Left cardiac atrium (tissue), 4 donors: ENCODE data around the gene PTPRH. TPM values are rescaled to one million over a fixed set of nuclear protein-coding genes. Genes with fewer than 3 reads are reported as not detected.

Experiments used
- ATAC-seq, 2 donors: fragments of 200-7000 bp; cut with Tn5 transposase; one replicate each; pipeline ENCODE4 v1.9.1; 2020; ENCODE audit warnings: mild to moderate bottlenecking in 2 of 2, moderate library complexity in 2 of 2
- DNase-seq: peaks from one replicate; pipeline ENCODE4 v3.0.0-alpha.2; 2020
- intact Hi-C, 2 donors: fragments of 100-400 bp; cut with DNase I; formaldehyde crosslinking; loops; one replicate each; pipeline versions ENCODE4 v1.14.1 to v1.15.1; 2022 to 2023
- total RNA-seq, 2 donors: library from RNA; stranded (reverse); fragmentation: NEBNext Ultra II Directional; extraction: Animal tissue kit (Norgen Biotek cat#: 25700); gene quantifications; one replicate each; pipeline ENCODE4 v1.2.1, GENCODE V29; 2021
- donor health status: DM: no; HTN: yes; CAD: no.
- donor health status: DM: no; HTN: yes; CAD: no; lungs with severe emphysema.
- donor health status: DM: yes; HTN: yes; CAD: no.
- donor health status: Dilated cardiomyopathy.

The PTPRH gene
- total RNA-seq, 2 donors from 2014 or later = 0.74 to 1.5 TPM

DNA sequence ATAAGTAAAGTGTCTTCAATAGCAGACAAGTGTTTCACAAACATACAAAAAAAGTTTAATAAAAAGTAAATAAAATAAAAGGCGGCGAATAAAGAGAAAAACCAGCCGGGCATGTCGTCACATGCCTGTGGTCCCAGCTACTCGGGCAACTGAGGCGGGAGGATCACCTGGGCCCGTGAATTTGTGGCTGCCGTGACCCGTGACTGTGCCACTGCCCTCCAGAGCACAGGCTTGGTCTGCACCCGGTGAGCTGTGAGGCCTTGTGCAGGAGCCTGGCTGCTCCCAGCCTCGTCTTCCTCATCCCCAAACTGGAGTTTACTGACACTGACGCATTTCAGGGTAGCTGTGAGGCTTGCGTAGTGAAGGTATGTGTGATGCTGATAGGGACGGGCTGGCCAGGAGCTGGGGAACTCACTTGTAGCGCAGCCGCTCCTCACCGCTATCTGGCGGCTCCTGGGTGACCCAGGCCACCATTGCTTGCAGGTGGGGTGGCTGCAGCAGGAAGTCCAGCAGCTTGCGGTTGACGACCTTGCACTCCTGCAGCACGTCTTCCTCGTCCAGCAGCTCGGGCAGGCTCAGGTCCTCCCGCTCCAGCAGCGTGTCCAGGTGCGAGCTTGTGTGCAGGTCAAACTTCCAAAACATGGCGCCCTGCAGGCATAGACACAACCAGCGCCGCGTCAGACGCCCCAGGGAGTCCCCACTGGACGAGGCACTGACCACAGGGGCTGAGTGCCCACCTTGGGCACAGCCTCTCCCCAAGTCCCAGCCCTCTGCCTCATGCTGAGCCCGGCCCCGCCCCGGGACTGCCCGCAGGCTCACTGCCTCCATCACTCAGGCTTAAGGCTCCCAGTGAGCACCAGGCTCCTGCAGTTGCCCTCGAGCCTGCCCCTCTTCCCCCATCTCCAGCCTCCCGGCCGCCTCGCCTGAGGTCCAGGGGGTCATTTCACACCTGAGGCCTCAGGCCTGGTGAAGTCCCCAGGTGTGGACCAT lies 37.5 kb upstream of the PTPRH start:
- intact Hi-C loops = no loop called here
- ATAC-seq = peak in 1 of 2 donors; percentile 30
- DNase-seq = no peak

DNA sequence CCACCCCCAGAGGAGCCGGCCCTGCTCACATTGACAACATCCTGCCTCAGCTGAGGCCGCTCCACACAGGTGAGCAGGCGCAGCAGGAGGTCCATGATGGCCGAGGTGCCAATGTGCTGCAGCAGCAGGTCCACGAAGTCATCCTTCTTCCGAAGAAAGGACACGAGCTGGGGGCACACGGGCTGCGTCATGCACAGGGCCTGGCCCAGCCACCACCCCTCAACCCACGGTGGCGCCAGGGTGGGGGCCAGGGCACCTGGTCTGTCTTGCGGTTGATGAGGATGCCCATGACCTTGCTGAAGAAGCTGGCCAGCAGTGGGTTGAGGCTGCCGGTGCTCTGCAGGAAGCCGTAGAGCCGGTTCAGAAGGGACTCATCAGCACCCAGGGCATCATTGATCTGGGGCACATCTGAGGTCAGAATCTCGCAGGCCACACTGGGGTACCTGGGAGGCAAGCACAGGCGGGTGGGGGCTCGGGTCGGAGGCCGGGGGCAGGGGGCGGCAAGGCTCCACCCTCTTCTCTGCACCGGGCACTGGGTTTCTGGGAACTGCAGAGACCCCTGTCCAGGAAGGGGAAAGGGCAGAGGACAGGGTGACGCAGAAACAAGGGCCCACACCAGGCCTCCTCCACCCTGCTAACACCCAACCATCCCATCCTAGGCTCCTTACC lies 36.1 kb upstream of the PTPRH start:
- intact Hi-C loops = no loop called here
- ATAC-seq (no peak), DNase-seq (no peak)

DNA sequence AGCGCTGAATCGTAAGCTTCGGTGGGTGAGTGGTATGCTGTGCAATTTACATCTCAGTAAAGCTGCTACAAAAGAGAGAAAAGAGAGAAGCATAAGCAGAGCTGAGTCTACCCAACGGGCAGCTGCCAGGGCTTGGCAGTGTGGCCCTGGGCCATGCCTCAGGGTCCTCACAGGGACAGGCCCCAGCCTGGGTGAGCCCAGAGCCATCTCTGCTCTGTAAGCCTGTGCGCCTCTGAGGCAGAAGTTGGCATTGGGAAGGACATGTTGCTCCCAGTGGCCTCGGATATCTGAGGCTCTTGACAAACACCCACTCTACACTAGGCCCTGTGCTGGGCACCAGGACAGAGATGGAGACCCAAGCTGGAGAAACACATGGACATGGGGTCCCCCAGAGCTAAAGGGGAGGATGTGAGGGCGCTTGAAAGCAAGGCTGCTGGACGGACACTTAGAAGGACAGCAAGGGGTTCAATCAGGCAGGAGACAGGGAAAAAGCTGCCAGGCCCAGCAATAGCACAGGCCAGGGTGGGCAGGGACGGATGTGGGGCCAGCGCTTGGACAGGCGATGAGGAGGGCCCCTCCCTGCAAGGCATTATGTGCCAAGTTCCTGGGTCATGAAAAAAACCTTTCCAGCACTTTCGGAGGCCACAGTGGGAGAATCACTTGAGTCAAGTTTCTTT lies 34.8 kb upstream of the PTPRH start:
- intact Hi-C loops = no loop called here
- ATAC-seq (no peak), DNase-seq (no peak)

DNA sequence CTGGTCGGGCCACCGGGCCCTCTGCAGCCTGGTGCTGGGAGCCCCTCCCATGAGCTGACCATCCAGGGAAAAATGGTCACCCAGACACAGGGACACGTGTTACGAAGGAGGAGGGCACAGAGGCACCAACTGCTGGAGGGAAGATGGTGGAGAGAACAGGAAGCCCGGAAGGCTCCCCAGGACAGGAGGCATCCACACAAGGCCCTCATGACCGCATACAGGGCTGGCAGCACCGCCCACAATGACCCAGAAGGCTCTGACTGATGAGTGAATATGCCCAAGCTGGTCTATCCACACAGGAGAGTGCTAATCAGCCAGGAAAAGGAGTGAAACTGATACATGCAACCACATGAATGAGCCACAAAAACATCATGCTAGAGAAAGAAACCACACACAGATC lies 33.2 kb upstream of the PTPRH start:
- ATAC-seq (no peak), DNase-seq (no peak)
- intact Hi-C loops = no loop called here

DNA sequence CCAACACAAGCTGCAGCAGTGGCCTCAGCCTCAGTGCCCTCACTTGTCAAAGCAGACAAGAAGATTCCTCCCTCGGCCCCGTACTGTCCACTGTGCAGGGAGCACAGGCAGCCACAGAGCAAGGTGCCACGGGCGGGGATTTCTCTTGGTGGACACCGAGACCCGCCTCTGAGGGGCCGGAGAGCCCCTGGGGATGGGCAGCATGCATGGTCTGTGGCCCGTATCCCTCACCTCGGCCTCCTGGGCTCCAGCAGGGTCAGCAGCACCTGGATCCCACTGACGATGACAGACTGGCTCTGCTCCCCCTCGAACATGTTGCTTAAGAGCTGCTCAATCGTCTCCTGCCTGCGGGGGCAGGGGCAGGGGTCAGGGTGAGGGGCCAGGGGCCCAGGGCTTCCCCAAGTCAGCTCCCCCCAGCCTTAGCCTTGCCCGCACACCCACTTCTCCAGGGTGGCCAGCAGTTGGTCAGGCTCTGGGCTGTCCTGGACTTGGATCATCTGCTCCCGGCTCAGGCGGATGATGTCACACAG lies 32.7 kb upstream of the PTPRH start:
- intact Hi-C loops = no loop called here
- DNase-seq = no peak
- no peak for ATAC-seq

DNA sequence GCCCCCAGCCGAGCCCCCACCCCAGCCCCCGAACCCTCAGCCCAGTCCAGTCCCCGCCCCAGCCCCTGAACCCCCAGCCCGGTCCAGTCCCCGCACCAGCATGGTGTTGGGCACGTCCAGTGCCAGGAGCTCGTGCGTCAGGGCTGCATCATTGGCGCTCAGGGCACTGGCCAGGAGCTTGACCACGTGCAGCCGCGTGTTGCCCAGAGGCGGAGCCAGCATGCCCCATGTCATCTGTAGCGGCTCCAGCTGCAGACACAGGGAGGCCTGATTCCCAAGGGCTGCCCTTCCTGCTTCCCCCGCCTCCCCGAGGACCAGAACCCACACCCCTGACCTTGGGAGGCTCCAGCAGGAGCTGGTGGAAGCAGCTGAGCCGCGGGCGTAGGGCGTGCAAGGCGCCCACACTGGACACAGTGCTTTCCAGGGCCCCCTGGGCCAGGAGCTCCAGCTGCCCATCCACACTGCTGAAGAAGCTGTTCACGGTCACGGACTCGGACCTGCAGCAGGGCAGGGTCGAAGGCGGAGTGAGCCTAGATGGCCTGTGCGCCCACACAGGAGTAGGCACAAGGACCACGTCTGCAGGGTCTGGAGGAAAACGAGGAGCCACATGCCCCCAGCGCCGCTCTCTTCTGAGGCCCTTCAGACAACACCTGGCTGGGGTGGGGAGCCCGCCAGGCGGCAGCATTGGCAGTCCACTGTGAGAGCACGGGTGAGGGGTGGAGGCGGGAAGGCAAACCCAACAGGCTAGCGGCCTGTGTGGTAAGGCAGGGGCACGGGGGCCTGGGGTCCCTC lies 32.0 kb upstream of the PTPRH start:
- intact Hi-C loops = no loop called here
- ATAC-seq (no peak), DNase-seq (no peak)

DNA sequence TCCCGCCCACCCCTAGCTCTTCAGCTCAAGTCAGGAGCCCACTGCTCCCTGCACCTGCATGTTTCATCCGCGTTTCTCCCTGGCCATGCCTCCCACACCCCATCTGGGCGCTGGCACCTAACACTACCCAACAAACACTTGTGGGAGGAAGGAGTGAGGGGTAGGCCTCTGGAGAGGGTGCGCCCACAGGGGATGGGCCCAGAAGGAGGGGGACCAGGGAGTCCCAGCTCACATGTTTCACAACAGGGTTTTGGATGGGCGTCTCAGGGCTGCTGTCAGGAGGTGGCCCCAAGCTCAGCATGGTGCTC lies 31.4 kb upstream of the PTPRH start:
- DNase-seq (no peak), ATAC-seq (no peak)
- intact Hi-C loops = no loop called here

DNA sequence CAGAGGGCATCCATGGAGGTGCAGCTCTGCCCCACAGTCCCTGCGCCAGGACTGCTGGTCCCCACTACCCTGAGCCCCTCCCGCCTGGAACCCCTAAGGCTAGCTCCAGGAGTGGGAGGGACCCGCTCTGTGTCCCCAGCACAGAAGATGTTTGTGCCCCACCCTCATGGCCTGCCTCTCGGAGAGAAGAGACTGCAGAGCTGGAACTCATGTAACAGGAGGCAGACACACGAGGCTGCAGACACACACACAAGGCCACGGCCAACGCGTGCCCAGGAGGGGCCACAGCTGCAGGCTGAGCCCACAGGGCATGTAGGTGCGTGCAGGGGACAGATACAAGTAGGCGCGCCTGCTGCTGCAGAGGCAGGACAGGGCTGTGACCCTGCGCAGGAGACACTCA lies 29.7 kb upstream of the PTPRH start:
- DNase-seq = no peak
- intact Hi-C loops = no loop called here
- ATAC-seq = no peak

DNA sequence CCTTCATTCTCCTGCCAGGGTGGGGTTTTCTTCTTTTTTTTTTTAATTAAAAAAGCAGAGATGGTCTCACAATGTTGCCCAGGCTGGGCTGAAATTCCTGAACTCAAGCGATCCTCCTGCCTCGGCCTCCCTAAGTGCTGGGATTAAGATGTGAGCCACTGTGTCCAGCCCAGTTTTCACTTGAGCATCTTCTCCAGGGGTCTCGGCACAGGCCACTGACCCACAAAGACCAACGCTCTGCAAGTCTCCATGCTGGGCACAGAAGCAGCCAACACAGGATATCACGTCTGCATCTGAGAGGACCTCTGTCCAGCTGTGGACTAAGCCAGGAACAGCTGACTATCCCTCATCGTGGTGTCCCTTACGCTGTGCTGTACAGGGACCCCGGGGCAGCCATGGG lies 28.7 kb upstream of the PTPRH start:
- intact Hi-C loops = no loop called here
- DNase-seq = no peak
- no peak for ATAC-seq

DNA sequence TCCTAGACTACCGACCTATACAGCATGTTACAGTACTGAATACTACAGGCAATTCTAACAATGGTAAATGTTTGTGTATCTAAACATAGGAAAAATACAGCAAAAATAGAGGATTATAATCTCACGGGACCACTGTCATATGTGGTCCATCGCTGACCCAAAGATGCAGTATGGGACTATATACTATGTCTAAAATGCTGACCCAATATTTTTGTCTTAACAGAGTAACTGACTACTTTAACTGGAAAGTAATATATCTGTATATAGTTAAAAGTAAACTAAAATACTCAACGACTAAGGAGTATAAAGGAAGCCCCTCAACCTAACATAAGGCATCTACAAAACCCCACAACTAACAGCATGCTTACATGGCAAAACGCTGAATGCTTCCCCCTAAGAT lies 23.7 kb upstream of the PTPRH start:
- DNase-seq (no peak), ATAC-seq (no peak)
- intact Hi-C loops = no loop called here

DNA sequence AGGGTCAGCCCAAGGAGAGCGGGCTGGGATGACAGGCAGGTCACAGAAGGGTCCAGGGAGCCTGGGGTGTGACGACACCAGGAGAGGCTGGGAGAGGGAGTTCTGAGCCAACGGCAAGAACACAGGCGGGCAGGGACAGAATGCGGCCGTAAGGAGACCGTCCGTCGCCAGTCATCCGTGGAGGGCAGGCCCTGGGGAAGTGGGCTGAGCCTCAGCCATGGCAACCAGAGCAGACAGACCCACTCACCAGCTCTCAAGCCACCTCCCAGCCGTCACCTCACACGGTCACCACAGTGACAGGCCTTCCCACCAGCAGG lies 22.9 kb upstream of the PTPRH start:
- DNase-seq (no peak), ATAC-seq (no peak)
- intact Hi-C loops = no loop called here

DNA sequence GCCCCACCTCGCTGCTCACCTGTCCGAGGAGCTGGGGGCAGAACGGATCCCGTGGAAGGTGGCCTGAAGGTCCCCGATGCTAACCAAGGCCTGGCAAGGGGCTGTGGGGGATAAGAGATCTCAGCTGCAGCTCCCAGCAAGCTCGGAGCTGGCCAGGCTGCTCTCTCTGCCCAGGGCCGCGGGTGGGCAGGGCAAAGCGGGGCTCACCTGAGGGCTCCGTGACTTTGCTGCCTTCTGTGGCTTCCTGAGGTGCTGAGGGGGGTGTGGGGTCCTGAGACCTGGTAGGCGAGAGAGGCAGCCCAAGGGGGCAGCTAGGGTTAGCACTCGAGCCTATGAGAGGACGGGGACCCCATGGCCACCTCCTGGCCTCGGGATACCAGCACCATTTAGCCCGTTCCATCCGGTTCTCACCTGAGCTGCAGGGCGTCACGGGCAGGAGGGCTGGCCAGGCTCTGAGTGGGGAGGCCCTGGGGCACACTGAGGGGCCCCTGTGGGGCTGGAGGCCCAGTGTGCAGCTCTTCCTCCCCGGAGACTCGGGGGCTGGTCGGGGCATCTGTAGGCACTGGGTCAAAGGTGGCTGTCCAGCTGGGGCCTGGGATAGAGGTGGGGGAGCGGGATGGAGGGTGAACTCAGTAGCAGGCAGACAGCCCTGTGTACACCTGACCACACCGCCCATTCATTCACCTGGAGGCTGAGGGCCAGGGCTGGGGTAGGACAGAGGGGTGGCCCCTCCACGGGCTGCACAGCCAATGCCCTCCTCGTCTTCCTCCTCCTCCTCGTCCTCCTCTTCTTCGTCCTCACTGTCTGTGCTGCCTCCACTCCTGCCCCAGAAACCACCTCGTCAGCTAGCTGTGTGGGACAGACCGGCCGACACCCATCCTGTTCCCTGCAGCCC lies 22.3 kb upstream of the PTPRH start:
- intact Hi-C loops = no loop called here
- DNase-seq = no peak
- ATAC-seq = no peak

DNA sequence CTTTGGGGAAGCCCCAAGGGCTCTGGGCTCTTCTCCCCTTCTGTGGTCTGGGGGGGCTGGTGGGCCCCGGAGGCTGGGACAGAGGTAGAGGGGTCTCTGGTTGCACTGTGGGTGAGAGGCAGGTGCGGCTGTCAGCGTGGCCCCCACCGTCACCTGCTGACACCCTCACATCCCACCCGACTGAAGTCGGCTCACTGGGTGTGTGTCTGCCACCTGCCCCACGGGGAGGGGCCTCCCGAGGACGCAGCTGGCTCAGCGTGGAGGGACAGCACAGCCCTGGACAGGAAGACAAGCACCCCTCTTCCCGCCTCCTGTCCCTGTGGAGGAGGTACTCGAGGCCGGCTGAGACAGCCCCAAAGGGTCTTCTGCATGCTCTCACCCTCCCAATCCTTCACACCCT lies 21.5 kb upstream of the PTPRH start:
- intact Hi-C loops = no loop called here
- no peak for DNase-seq
- ATAC-seq = no peak

DNA sequence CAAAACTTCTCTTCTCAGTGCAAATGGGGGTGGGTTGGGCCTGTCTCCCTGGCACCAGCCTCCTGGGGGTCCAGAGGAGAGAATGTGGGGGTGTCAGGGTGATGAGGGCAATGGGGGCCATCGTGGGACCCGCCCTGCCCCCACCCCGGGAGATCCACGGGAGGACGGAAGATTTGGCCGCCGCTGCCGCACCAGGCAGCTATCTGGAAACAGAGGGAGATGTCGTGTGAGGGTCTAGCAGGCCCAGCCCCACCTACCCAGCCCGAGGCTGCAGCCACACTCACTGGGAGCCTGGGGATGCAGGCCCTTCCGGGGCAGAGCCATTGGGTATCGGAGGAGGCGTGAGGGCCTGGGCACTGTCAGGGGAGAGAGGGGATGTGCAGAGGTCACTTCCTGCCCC lies 21.0 kb upstream of the PTPRH start:
- no peak for DNase-seq
- intact Hi-C loops = no loop called here
- ATAC-seq = no peak

DNA sequence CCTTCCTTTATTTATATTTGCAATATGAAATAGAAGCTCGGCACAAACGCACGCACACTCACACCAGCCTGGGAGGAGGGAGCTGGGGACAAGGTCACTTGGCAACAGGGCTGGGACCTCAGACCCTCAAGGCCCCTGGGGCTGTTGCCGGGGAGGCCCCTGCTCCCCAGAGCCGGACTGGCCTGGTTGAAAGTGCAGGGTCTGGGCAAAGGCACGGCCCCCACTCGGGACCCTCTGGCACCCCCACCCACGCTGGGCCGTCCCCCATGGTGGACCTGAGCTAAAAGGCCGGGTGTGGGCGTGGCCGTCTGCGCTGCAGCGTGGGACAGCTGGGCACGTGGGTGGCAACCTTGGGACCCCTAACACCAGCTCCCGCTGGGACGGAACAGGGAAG lies 20.5 kb upstream of the PTPRH start:
- ATAC-seq (no peak), DNase-seq (no peak)
- intact Hi-C loops = no loop called here

DNA sequence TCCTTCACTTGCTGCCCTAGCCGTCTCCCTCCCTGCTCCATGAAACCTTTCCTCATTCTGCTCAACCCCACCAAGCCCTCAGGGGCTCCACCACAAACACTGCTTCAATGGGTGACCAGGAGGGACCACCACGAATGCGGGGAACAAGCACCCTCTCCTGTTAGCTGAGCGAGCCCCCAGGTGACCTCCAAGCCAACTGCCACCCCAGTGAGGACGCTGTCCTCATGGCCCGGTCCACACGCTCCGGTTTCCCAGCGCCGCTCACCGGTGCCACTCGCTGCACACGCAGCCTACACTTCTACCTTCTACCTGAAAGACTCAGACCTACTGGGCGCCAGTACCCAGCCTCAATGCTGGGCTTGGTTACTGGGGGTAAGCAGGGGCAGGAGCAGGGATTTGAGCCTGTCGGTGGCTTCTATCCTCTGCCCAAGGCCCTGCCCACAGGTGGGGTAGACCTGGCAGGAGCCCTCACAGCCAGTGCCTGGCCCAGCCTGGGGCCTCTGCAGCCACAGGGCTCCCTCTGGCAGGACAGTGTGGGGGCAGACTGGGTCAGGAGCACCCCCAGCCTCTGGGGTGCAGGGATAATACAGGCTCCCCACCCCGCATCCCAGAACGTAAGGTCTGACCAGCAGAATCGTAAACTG lies 20.0 kb upstream of the PTPRH start:
- intact Hi-C loops = no loop called here
- DNase-seq = no peak
- no peak for ATAC-seq

DNA sequence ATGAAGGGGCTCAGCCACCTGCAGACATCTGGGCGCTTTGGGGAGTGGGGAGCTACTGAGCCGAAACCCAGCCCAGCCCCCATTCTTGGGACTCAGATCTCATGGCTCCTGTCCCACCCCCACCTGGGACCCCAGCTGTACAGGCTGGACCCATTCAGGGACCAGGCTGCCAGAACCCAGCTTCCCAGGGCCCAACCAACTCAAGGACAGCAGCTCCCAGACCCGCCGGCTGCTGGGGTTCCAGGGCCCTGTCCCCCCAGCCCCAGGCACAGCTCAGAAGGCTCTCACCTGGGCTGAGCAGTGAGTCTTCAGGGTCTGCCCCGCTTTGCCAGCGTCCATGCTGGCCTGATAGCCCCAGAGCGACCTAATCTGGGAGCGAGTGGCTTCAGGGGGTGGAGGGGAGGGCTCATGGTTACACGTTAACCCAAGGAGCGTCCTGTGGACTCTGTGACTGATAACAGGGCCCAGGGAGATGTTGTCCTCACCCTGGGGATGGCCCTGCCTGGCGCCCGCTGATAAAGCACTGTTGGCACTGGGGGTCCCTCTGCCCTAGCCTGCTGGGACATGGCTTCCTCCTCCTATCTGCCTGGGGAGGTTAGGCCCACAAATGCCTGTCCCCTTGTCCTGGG lies 19.2 kb upstream of the PTPRH start, which contains the start of gene TMEM86B:
Gene TMEM86B, minus strand, starts transcription at position 361 of the 629 bp plus-strand sequence. Its CDS starts 22 bp downstream, at position 339.
- DNase-seq (no peak), ATAC-seq (peak; percentile 2 to 4)
- intact Hi-C loops = no loop called here

DNA sequence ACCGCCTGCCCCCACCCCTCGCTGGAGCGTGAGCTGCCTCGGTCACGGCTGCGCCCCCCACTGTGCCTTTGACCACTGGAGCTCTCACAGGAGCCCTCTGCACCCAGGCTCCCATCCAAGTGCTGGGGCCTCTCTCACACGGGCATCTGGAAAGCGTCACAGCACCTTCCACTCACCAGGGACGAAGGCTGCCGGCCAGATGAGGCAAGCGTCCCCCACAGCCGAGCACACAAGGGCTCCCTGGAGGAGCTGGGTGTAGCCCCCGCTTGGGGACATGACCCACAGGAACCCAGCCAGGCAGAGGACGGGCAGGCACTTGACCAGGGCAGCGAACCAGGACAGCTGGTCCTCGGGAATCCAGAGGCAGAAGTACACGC lies 18.7 kb upstream of the PTPRH start:
- peak; percentile 55 to 80 for ATAC-seq
- no peak for DNase-seq
- intact Hi-C loops = no loop called here
